Glutamatergic neuron (in vitro differentiated cells): ENCODE data around the gene CT47C1. TPM values are rescaled to one million over a fixed set of nuclear protein-coding genes. Genes with fewer than 3 reads are reported as not detected.

Experiments used
- DNase-seq: peaks from one replicate; pipeline ENCODE4 v3.0.0; 2022
- H3K27ac Mint-ChIP-seq: one replicate; pipeline ENCODE4 v1.8.0; 2020; ENCODE audit warnings: mild to moderate bottlenecking, mixed read lengths, inconsistent platforms; ENCODE audit not compliant: unreplicated experiment
- H3K27me3 Mint-ChIP-seq: one replicate; pipeline ENCODE4 v1.8.0; 2020; ENCODE audit warnings: mild to moderate bottlenecking, moderate library complexity, mixed read lengths, inconsistent platforms; ENCODE audit not compliant: unreplicated experiment
- H3K36me3 Mint-ChIP-seq: one replicate; pipeline ENCODE4 v1.8.0; 2020; ENCODE audit warnings: mild to moderate bottlenecking, mixed read lengths, inconsistent platforms; ENCODE audit not compliant: unreplicated experiment
- H3K4me1 Mint-ChIP-seq: one replicate; pipeline ENCODE4 v1.8.0; 2020; ENCODE audit warnings: mild to moderate bottlenecking, low read depth, mixed read lengths, inconsistent platforms; ENCODE audit not compliant: unreplicated experiment
- H3K4me3 Mint-ChIP-seq: one replicate; pipeline ENCODE4 v1.8.0; 2020; ENCODE audit warnings: mild to moderate bottlenecking, mixed read lengths, inconsistent platforms; ENCODE audit not compliant: unreplicated experiment
- H3K9me3 Mint-ChIP-seq: one replicate; pipeline ENCODE4 v1.8.0; 2020; ENCODE audit warnings: mild to moderate bottlenecking, moderate library complexity, mixed read lengths, inconsistent platforms; ENCODE audit not compliant: unreplicated experiment
- total RNA-seq: library from RNA; stranded (reverse); fragmentation: NEBNext Ultra II Directional; extraction: Animal tissue kit (Norgen Biotek cat#: 25700); gene quantifications from one replicate; pipeline ENCODE4 v1.2.1, GENCODE V29; 2021; ENCODE audit not compliant: unreplicated experiment
- TF ChIP-seq, protein P1 (sequence below): fragments of 200-600 bp; sonication (generic); IDR thresholded peaks from one replicate; pipeline ENCODE4 v1.5.0; 2021; ENCODE audit not compliant: partially characterized antibody, unreplicated experiment

CT47C1 gene
- total RNA-seq, 1 donor from 2014 or later = not detected

- Mint-ChIP-seq H3K36me3 (no peaks in the 10 kb centered on the region), H3K4me3 (no peak overlapping the region), H3K9me3 (no peaks in the 10 kb centered on the region), H3K27me3 (no peaks in the 10 kb centered on the region), H3K4me1 (no peaks in the 10 kb centered on the region), H3K27ac (no peak overlapping the region)
- no peak for DNase-seq
- TF ChIP-seq, protein P1, sequence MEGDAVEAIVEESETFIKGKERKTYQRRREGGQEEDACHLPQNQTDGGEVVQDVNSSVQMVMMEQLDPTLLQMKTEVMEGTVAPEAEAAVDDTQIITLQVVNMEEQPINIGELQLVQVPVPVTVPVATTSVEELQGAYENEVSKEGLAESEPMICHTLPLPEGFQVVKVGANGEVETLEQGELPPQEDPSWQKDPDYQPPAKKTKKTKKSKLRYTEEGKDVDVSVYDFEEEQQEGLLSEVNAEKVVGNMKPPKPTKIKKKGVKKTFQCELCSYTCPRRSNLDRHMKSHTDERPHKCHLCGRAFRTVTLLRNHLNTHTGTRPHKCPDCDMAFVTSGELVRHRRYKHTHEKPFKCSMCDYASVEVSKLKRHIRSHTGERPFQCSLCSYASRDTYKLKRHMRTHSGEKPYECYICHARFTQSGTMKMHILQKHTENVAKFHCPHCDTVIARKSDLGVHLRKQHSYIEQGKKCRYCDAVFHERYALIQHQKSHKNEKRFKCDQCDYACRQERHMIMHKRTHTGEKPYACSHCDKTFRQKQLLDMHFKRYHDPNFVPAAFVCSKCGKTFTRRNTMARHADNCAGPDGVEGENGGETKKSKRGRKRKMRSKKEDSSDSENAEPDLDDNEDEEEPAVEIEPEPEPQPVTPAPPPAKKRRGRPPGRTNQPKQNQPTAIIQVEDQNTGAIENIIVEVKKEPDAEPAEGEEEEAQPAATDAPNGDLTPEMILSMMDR = no peak
Measured at GRCh38 chrX:119089619-119090018, 16.8 kb downstream of the CT47C1 start.

- no peaks in the 10 kb centered on the region for H3K9me3 Mint-ChIP-seq
Measured at GRCh38 chrX:119090627-119091026, 17.8 kb downstream of the CT47C1 start.

DNA sequence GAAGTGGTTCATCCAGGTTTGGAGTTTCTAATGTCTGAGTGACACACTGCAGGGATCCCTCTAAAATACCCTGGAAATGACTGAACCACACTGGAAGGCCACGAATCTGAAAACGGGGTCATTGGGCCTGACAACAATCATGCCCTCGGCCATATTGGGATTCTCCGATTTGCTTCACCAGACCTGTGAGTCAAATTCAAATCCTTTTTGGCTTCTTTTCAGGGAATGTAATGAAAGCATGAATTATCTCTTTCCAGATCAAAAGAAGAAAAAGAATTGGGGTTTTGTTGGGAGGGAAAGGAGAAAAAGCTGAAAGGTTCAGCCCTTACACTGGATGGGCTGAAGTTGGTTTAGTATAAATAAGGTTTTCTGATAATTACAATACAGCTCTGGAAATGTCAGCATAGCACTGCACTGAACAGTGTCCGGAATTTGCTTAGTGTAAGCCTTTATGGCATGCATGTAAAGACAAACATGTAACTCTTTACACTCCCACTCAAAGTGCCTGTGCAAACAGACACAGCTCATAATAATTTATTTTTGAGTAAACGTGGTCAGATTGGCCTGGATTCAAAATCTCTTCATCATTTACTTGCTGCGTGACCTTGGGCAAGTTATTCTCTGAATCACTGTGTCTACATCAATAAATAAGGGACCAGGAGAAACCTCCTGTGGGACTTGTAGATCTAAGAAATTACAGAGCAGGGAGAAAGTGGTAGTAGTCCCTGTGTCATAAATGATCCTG is 21.4 kb downstream of the CT47C1 start:
- Mint-ChIP-seq H3K36me3 (no peaks in the 10 kb centered on the region), H3K27ac (no peak overlapping the region), H3K27me3 (no peaks in the 10 kb centered on the region), H3K9me3 (no peaks in the 10 kb centered on the region), H3K4me3 (no peak overlapping the region), H3K4me1 (no peaks in the 10 kb centered on the region)
- DNase-seq = no peak
- TF ChIP-seq, protein P1 = no peak

More at GRCh38 chrX:119090627-119091026, 17.8 kb downstream of the CT47C1 start:
- no peaks in the 10 kb centered on the region for H3K4me1 Mint-ChIP-seq
- no peak for DNase-seq
- H3K27ac Mint-ChIP-seq = no peak overlapping the region
- no peak overlapping the region for H3K4me3 Mint-ChIP-seq
- no peaks in the 10 kb centered on the region for H3K36me3 Mint-ChIP-seq
- no peaks in the 10 kb centered on the region for H3K27me3 Mint-ChIP-seq
- TF ChIP-seq, protein P1 = no peak

- TF ChIP-seq, protein P1 = no peak
- no peaks in the 10 kb centered on the region for H3K27me3 Mint-ChIP-seq
- no peaks in the 10 kb centered on the region for H3K36me3 Mint-ChIP-seq
- H3K4me3 Mint-ChIP-seq = no peak overlapping the region
- no peaks in the 10 kb centered on the region for H3K9me3 Mint-ChIP-seq
- H3K4me1 Mint-ChIP-seq = no peaks in the 10 kb centered on the region
- no peak overlapping the region for H3K27ac Mint-ChIP-seq
- DNase-seq = no peak
Measured at GRCh38 chrX:119094819-119095218, 22.0 kb downstream of the CT47C1 start.

- Mint-ChIP-seq H3K4me3 (no peak overlapping the region), H3K36me3 (no peaks in the 10 kb centered on the region), H3K27ac (no peak overlapping the region), H3K27me3 (no peaks in the 10 kb centered on the region), H3K9me3 (no peaks in the 10 kb centered on the region), H3K4me1 (no peaks in the 10 kb centered on the region)
- no peak for DNase-seq
- TF ChIP-seq, protein P1 = no peak
Measured at GRCh38 chrX:119095936-119096335, 23.1 kb downstream of the CT47C1 start.
